GM21367 (cell line): ENCODE measurements around the gene ATP6V1G3.
"Not testable (repeated sequence)": the region's sequence is repeated elsewhere in the genome, so short reads cannot be mapped to it uniquely, and the experiment has no call there.

Experiments
- ATAC-seq: cut with Tn5 transposase; IDR thresholded peaks from one replicate; pipeline ENCODE4 v1.9.1; 2021; ENCODE audit not compliant: unreplicated experiment

ATP6V1G3 gene, protein sequence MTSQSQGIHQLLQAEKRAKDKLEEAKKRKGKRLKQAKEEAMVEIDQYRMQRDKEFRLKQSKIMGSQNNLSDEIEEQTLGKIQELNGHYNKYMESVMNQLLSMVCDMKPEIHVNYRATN

DNA sequence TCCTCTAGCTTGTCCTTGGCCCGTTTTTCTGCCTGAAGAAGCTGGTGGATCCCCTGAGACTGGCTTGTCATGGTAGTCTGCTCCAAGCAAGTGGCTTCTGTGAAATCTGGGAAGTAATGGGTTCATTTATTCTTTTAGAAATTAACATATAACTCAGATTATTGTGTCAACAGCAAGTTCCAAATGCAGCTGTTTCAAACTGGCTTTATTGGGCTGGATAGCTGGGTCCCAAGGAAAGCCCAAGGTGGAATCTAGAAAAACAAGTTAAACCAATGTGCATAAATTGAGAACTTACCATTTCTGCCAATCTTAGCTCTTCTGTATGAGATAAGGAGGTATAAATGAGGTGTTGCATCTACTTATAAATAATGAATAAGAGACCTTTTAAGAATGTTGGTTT, at the start of gene ATP6V1G3:
Gene ATP6V1G3, minus strand, starts transcription at position 101 of the 400 bp plus-strand sequence. Its CDS starts 30 bp downstream, at position 71.
- no peak for ATAC-seq

DNA sequence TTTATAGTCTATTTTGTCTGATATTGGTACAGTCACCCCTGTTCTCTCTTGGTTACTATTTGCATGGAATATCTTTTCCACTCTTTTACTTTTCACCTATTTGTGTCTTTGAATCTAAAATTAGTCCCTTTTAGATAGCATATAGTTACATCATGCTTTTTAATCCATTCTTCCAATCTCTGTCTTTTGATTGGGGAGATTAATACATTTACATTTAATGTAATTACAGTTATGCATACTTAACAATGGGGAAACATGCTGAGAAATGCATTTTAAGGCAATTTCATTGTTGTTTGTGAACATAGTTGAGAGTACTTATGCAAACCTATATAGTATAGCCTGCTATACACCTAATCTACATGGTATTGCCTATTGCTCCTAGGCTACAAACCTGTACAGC, 48.4 kb upstream of the ATP6V1G3 start:
- ATAC-seq = no peak

DNA sequence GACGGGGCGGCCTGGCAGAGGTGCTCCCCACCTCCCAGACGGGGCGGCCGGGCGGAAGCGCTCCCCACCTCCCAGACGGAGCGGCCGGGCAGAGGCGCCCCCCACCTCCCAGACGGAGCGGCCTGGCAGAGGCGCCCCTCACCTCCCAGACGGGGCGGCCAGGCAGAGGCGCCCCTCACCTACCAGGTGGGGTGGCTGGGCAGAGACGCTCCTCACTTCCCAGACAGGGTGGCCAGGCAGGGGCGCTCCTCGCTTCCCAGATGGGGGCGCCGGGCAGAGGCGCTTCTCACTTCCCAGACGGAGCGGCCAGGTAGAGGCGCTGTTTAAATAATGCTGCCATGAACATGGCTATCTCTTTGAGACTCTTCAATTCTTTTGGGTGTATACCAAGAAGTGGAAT, 43.7 kb upstream of the ATP6V1G3 start:
- no peak for ATAC-seq

DNA sequence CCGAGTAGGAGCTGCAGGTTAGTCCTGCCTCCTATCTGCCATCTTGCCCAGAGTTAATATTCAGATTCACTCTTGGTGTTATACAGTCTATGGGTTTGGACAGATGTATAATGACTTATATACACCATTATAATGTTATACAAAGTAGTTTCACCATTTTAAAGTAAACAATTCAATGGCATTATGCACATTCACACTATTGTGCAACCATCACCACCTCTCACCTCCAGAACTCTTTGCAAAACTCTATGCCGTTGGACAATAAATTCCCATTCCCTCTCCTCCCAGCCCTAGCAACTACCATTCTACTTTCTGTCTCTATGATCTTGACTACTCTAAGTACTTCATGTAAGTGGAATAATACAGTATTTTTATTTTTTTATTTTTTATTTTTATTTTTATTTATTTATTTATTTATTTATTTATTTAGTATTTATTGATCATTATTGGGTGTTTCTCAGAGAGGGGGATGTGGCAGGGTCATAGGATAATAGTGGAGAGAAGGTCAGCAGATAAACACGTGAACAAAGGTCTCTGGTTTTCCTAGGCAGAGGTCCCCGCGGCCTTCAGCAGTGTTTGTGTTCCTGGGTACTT, 42.8 kb upstream of the ATP6V1G3 start:
- not testable (repeated sequence) for ATAC-seq

DNA sequence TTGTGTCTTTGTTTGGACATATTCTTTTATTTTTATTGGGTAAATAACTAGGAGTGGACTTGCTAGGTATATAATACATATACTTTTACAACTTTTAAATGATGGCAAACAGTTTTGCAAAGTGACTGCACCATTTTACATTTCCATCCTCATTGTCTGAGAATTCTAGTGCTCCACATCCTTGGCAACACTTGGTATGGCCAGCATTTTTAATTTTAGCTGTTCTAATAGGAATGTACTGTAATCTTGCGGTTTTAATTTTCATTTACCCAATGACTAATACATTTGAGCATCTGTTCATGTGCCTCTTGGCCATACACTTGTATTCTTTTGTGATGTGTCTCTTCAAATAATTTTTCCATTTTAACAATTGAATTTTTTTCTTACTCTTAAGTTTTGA, 37.0 kb upstream of the ATP6V1G3 start:
- no peak for ATAC-seq

DNA sequence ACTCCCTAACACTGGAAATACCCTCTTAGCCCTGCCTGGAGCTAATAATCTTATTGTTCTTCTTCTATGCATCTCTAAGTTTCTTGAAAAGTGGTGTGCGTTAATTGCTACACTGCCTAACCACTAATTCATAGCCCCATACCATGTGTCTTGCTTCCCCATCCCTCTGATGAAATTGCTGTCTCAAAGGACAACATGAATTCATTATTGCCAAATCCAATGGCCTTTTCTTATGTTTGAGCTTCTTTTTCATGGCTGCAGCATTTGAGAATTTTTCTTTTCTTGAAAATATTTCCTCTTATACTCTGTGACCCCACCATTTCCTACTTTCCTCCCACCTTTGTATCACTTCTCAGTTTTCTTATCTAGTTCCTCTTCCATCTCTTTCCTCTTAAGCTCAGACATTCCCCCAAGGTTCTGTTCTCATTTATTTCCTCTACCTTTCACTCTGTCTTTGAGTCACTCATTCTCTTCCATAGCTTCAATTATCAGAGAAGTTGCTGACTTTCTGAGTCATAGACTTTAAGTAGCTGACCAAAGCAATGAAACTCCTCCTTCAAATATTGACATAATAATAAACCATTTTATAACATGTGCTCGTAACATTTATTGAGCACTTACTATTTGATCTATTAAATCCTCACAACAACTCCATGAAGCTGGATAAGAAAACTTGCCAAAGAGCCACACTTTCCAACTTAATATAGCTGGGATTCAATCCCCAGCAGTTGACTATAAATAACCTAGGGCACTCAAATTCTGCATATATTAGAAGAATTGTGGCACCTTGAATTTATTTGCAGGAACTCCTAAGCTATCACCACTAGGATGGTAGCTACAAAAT, 35.5 kb upstream of the ATP6V1G3 start:
- no peak for ATAC-seq

DNA sequence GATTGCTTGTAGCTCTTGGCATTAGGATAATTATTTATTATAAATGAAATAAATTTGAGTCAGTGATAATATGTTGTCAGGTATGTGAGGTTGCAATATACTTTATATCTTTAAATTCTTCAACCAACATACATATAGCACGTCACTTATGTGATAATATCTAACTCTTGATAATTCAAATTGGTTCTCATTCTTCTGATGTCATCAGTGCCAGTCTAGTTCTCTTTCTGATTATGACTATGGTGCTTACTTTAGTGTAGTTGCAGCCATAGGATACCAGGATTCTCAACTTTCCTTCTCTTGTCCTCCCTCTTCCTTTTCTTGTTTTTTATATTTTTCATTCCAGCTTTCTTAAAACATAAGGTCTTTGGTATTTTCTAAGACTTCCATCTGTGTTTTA, 34.8 kb upstream of the ATP6V1G3 start:
- ATAC-seq = no peak

DNA sequence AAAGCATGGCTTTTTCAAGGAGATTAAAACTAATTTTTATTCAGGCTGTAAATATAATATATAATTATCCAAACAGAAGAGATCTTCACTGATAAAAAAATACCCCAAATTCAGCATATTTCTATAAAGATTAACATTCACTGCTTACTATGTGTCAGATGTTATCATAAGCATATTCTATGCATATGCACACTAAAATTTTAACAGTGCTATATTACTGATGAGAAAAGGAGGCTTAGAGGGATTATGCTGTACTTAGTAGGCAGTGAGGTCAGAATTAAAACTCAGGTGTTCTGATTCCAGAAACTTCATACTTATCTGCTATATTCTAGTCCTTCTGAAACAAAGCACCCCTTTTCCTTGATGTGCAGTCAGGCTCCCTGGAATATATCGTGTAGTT, 33.8 kb upstream of the ATP6V1G3 start:
- ATAC-seq = no peak

DNA sequence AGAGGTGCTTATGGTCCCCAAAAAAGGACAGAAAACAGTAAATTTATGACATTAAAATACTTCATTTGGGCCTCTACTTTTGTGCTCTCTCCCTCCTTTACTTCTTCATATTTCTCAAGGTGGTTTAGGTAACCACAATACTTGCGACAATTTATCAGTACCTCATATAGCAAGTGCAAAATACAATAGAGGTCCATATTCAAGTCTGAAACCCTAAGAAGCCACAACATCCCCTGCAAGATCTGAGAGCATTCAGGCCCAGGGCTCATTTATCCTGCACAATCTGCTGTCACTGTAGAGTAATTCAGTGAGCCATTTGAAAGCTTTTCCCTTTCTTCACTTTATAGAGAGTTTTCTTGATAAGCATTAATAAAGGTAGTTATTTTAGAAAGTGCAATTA, 24.2 kb upstream of the ATP6V1G3 start:
- no peak for ATAC-seq

DNA sequence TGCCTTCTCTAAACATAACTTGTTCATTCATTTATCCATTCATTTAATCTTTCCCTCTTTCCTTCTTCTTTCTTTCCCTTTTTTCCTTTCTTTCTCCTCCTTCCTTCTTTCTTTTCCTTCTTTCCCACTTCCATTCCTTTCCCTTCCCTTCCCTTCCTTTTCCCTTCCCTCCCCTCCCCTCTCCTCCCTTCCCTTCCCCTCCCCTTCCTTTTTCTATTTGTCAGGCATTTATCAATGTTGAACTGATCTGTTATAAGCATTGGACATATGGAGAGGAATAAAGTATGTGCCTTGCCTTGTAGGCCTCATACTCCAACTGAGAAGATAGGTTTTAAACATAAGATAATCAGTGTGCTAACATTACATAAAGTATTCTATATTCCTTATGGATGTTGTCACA, 23.7 kb upstream of the ATP6V1G3 start:
- no peak for ATAC-seq

DNA sequence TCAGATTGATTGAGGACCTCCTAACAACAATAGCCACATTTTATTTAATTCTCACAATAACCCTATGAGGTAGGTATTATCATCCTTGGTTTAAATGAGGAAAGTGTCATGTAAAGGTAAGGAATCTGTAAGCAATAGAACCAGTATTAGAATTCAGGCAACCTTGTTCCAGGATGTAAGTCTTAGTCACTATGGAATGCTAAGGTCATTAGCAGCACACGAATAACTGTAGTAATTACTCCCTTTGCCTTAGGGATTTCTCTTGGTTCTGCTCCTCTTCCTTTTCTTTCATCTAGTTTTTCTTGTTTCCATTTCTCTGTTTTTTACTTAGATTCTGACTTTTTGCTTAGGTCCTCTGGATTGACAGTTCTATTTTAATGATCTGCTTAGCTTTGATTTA, 23.1 kb upstream of the ATP6V1G3 start:
- no peak for ATAC-seq

DNA sequence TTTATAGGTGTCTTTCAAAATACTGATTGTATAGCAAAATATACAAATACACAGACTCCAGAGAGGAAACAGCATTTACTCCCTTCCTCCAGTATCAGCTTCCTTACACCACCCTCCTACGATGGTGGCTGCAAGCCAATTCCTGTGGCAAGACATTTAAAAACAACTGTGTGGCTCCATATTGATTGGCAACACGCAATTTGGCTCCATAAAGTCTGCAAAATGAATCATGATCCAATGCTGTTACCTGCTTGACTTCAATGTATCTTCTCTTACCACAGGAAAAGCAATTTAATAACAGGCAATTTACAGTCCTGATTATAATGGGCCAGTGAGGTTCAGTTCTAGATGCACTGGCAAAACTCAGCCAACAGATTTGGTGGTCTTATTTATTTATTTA, 19.7 kb upstream of the ATP6V1G3 start:
- ATAC-seq = no peak

DNA sequence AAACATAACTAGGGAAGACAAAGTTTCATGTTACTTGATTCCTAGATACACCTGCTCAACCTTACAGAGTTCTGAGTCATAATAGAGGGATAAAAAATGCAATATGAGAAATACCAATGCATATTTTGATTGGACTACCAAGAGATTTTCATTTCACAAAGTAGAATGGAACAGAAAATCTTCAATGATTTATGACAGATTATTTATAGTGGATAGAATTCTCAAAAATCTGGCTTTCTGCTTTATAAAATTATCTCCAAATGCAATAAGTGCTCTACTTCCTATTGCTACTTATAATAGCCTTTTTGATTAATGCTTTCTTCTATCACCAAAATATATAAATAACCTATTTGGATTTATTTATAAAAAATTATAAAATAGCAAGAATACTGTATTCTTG, 18.9 kb upstream of the ATP6V1G3 start:
- no peak for ATAC-seq

DNA sequence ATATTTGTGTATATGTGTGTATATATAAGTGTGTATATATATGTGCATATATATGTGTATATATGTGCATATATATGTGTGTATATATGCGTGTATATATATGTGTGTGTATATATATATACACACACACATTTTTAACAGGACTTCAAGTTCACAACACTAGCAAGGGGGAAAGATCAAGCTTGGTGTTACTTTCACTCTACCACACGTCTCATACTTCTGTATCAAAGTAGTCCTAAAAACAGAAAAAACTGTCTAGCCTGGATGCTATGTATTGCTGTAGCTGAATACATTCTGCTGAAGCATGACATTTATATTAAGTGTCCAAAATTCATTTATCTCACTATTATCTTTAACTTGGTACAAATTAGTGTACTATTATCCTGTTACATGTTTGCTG, 17.9 kb upstream of the ATP6V1G3 start:
- ATAC-seq = no peak

DNA sequence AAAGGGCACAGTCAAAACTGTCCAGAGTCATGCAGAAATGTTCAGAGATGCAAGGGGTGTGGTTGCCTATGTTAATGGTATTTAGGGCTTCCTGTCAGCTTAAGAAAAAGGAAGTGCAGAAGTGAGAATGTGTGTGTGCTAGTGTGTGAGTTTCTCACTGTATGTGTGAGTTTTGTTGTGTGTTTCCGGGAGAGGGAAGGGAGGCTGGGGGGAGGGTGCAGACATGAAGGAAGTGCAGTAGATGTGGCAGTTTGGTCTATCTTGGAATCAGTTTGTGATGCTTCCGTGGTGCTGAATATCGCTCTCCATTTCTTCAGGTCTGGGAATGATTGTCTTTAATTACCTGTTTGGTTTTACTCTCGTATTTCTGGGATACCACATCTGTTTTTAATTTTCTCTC, 16.5 kb upstream of the ATP6V1G3 start:
- ATAC-seq = peak; percentile 91

DNA sequence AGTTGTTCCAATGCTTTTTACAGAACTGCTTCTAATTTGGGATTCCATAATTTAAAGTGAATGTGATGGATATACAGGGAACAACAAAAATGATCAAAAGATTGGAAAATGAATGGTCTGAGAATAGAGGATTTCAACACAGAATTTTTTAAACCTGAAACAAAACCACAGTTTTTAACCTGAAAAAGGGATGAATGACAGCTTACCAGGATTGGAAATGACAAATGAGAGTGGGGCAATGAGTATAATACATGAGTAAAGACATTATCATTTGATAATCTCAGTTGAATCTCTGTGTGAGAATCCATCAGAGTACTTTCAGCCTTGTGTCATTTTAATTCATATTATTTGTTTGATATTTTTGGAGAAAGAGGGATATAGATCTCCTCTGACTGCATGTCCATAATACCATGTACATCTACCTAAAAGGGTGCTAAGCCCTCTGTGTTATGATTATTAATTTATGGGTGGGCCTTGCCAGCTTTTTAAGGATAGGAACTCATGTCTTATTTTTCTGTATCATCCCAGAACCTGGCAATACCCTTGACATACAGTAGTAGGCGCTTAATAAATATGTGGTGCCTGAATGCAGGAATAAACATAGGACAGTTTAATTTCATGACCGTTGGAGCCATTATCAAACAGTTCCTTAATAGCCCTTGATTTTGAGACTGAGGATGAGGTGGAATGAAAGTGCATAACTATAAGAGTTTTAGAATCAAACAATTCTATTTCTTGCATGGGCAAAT, 12.4 kb upstream of the ATP6V1G3 start:
- ATAC-seq = no peak

DNA sequence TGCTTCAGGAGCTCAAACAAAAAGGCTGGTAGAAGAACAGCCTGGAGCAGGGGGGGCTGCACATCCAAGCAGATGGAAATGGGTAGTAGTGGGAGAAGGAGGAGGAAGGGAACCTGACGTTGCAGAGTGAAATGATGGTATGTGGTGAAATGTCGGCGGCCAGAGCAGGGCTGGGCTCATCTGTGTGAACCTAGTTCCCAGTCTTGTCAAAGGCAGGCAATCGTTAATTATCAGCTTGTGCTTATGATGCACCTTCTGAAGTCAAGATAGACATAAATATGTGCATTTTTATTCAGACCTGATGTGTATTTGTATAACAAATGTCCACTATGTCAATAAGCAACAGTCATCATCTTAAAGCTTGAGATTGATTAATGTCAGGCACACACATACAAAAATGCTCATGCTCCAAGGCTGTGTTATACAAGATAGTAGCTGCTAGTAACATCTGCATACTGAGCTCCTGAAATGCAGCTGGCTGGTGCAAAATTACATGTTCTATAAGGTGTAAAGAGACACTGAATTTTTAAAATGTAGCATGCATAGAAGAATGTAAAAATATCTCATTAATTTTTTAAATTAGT, 10.6 kb upstream of the ATP6V1G3 start:
- no peak for ATAC-seq

DNA sequence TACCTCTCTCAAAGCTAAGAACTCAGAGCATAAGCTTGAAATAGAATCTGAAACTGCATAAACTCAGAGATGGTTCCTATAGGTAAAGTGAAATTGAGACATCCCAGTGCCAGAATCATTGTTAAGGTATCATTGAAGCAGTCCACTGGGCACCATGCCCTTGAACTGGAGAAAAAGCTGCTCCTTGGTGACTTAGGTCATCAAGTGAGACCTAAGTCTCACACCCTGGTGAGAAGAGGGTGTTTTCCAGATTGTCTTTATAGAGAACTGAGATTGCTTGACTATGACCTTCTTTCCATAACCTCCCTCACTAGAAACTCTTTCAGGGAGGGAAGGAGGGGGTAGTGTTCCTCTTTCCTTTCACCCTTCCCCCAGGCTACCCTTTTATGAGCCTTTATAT, 9.4 kb upstream of the ATP6V1G3 start:
- peak; percentile 86 for ATAC-seq

DNA sequence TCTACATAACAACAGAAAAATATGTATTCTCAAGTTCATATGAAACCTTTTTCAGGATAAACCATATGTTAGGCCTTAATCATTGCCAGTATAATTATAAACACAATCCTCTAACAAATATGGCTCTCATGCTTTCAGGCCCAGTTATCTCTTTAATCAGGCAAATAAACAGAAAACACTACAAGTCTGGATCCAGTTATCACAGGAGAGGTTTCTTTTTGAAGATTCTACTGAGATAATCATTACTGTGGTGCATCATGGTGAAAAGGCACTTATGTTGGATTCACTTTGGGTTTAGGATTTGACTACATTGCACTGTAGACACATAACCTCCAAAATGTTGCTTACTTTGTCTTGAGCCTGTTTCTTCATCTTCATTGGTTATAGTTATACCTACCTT, 8.4 kb upstream of the ATP6V1G3 start:
- no peak for ATAC-seq

DNA sequence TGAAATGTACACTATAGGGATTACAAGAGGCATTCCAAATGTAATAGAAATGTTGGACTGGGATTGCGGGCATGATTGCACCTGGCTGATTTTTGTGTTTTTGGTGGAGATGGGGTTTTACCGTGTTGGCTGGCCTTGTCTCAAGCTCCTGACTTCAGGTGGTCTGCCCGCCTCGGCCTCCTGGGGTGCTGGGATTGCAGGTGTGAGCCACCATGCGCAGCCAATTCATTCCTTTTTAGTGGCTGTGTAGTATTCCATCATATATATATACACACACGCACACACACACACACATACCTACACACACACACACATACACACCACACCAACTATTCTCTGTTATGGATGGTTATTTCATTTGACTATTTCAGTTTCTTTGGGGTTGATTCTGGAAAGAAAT, 4.7 kb upstream of the ATP6V1G3 start:
- no peak for ATAC-seq

DNA sequence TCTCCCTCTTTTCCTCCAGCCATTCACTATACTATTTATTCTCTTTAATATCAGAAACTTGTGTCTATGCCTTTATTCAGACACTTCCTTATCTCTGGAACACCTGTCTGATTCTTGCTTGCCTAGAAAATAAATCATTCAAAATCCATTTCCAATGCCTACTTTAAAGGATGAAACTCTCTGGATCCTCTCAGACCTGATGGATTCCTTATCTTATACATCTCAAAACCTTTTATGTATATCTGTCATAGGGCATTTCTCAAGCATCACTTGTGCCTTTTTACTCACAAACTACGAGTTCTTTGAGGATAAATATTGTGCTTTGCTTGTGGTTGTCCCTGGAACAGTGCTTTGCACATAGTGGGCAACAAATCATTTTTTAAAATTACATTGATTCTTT, 3.8 kb upstream of the ATP6V1G3 start:
- ATAC-seq = no peak
